Parathyroid adenoma (tissue), 2 donors: ENCODE measurements around the gene SLTM.

Source experiments
- H2AFZ ChIP-seq: fragments of 300-600 bp; sonication (generic); one replicate; pipeline ENCODE4 v1.7.0; 2017; ENCODE audit warnings: antibody characterized with exemption, mild to moderate bottlenecking
- H3K27ac ChIP-seq: fragments of 300-600 bp; sonication (generic); one replicate; pipeline ENCODE4 v1.7.0; 2017
- H3K27me3 ChIP-seq: fragments of 300-600 bp; sonication (generic); one replicate; pipeline ENCODE4 v1.7.0; 2017; ENCODE audit warnings: low read length; ENCODE audit not compliant: control insufficient read depth, insufficient read depth
- H3K36me3 ChIP-seq: fragments of 300-600 bp; sonication (generic); one replicate; pipeline ENCODE4 v1.7.0; 2017; ENCODE audit warnings: low read length; ENCODE audit not compliant: control insufficient read depth, insufficient read depth
- H3K4me1 ChIP-seq: fragments of 300-600 bp; sonication (generic); one replicate; pipeline ENCODE4 v1.7.0; 2017; ENCODE audit warnings: control low read depth
- H3K4me2 ChIP-seq: fragments of 300-600 bp; sonication (generic); one replicate; pipeline ENCODE4 v1.7.0; 2017; ENCODE audit warnings: low read length
- H3K4me3 ChIP-seq: fragments of 300-600 bp; sonication (generic); one replicate; pipeline ENCODE4 v1.7.0; 2017; ENCODE audit warnings: low read depth, low read length
- H3K79me2 ChIP-seq: fragments of 300-600 bp; sonication (generic); one replicate; pipeline ENCODE4 v1.7.0; 2017; ENCODE audit warnings: control low read depth
- H3K9ac ChIP-seq: fragments of 300-600 bp; sonication (generic); one replicate; pipeline ENCODE4 v1.7.0; 2017; ENCODE audit warnings: mild to moderate bottlenecking
- H3K9me3 ChIP-seq: fragments of 300-600 bp; sonication (generic); one replicate; pipeline ENCODE4 v1.7.0; 2017; ENCODE audit warnings: low read length; ENCODE audit not compliant: control insufficient read depth
- TF ChIP-seq, protein P1 (sequence below): fragments of 300-600 bp; sonication (generic); IDR thresholded peaks from one replicate; pipeline ENCODE4 v1.7.0; 2017; ENCODE audit warnings: antibody characterized with exemption, mild to moderate bottlenecking
- donor health status: primary hyperparathyroidism.

SLTM gene

DNA sequence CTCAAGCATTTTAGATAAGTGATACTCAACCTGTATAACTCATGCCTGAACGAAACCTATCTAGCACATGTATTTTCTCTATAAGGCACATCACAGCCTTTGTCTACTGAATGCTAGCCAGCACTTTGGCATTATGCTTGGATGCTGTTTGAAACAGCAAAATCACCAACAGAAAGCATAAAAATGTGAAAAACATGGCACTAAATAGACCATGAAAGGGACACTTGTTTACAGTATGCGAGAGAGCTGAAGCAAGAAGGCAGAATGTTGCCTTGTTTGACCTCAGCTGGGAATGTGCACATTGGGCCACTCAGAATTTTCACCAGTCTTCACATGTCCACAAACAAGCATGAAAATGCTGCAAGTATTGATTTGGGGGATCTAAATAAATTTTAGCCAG, 102.9 kb downstream of the SLTM start:
- no peaks in the 10 kb centered on the region for H3K79me2 ChIP-seq
- H3K4me2 ChIP-seq: no peak overlapping the region
- no peak overlapping the region for H3K4me3 ChIP-seq
- no peak overlapping the region for H3K9ac ChIP-seq
- TF ChIP-seq, protein P1, sequence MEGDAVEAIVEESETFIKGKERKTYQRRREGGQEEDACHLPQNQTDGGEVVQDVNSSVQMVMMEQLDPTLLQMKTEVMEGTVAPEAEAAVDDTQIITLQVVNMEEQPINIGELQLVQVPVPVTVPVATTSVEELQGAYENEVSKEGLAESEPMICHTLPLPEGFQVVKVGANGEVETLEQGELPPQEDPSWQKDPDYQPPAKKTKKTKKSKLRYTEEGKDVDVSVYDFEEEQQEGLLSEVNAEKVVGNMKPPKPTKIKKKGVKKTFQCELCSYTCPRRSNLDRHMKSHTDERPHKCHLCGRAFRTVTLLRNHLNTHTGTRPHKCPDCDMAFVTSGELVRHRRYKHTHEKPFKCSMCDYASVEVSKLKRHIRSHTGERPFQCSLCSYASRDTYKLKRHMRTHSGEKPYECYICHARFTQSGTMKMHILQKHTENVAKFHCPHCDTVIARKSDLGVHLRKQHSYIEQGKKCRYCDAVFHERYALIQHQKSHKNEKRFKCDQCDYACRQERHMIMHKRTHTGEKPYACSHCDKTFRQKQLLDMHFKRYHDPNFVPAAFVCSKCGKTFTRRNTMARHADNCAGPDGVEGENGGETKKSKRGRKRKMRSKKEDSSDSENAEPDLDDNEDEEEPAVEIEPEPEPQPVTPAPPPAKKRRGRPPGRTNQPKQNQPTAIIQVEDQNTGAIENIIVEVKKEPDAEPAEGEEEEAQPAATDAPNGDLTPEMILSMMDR: no peak
- no peak overlapping the region for H3K27ac ChIP-seq
- no peaks in the 10 kb centered on the region for H3K9me3 ChIP-seq
- H3K27me3 ChIP-seq: no peaks in the 10 kb centered on the region
- H2AFZ ChIP-seq: no peak overlapping the region
- H3K36me3 ChIP-seq: no peaks in the 10 kb centered on the region
- H3K4me1 ChIP-seq: no peaks in the 10 kb centered on the region
